ENCODE results near the gene SBNO1. TPM values are rescaled to one million over a fixed set of nuclear protein-coding genes. Genes with fewer than 3 reads are reported as not detected.

SBNO1 gene
- total and polyA plus RNA-seq, 3 donors from 2014 or later: 91.4 to 114 (median 91.4) TPM

DNA sequence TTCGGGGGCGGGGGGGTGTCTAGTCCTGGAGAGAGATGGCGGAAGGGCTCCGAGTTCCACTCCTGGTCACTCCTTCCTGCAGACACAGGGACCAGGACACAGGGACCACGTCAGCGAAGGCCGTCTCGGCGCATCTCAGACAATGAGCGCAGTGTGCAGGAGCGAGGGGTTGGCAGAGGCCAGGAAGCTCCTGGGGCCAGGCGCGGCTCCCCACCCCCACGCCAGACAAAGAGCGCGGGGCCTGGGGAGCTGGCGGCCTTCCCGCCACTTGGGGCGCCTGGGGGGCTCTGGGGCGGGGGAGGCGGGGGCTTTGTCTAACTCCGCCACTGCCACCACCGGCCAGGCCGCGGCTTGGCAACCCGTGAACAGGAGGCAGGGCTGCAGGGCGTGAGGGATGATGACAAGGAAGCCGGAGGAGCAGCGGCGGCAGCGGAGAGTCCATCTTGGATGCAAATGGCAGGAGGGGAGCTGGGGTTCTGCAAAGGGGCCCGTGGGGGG lies 95.2 kb downstream of the SBNO1 start:
- H3K4me1 ChIP-seq: peaks cover 29% of the 10 kb centered on the region
- WGBS, 2 donors: 1 to 3% methylated on average over 13 to 31 of the region's 32 CpGs

DNA sequence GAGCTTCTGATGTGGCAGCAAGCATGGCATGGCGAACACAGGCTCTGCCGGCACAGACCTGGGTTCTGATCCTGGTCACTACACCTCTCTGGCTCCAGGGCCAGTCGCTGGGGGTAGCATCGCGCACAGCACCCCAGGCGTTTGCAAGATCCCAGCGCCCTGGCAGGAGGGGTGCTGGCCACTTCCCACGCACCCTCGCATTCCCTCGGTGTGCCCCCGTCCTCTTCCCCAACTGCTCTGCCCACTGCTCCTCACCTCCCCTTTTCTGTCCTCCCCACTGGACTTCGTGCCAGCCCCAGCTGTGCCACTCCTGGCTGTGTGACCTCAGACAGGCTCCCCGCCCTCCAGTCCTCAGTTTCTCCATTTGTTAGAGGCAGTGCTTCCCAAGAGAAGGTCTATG lies 95.8 kb downstream of the SBNO1 start:
- peaks cover 29% of the 10 kb centered on the region for H3K4me1 ChIP-seq
- TF ChIP-seq, protein P1, sequence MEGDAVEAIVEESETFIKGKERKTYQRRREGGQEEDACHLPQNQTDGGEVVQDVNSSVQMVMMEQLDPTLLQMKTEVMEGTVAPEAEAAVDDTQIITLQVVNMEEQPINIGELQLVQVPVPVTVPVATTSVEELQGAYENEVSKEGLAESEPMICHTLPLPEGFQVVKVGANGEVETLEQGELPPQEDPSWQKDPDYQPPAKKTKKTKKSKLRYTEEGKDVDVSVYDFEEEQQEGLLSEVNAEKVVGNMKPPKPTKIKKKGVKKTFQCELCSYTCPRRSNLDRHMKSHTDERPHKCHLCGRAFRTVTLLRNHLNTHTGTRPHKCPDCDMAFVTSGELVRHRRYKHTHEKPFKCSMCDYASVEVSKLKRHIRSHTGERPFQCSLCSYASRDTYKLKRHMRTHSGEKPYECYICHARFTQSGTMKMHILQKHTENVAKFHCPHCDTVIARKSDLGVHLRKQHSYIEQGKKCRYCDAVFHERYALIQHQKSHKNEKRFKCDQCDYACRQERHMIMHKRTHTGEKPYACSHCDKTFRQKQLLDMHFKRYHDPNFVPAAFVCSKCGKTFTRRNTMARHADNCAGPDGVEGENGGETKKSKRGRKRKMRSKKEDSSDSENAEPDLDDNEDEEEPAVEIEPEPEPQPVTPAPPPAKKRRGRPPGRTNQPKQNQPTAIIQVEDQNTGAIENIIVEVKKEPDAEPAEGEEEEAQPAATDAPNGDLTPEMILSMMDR (IDR thresholded peaks at IDR 0.05): no peak
- no peak for TF ChIP-seq POLR2A (IDR thresholded peaks at IDR 0.05)
- 47 to 59% methylated on average over 12 to 13 of the region's 13 CpGs for WGBS, 2 donors
- DNase-seq: no peak
- no peaks in the 10 kb centered on the region for H3K9me3 ChIP-seq
- H3K27ac ChIP-seq: peak overlapping the region; percentile 86
- no peaks in the 10 kb centered on the region for H3K27me3 ChIP-seq
- no peaks in the 10 kb centered on the region for H3K36me3 ChIP-seq (ENCODE audit: low read depth, missing control alignments)
- intact Hi-C loops (cut with DNase I; ENCODE audit: low total_unique reads): no loop called here
- H3K4me3 ChIP-seq: peak overlapping the region in 1 of 2 donors; percentile 83

More for the DNA sequence above, 95.2 kb downstream of the SBNO1 start:
- intact Hi-C loops (cut with DNase I; ENCODE audit: low total_unique reads): no loop called here
- no peaks in the 10 kb centered on the region for H3K27me3 ChIP-seq
- H3K4me3 ChIP-seq: peak overlapping the region; percentile 77 to 83
- H3K36me3 ChIP-seq (ENCODE audit: low read depth, missing control alignments): no peaks in the 10 kb centered on the region
- DNase-seq: peak; percentile 93
- H3K9me3 ChIP-seq: no peaks in the 10 kb centered on the region
- peak overlapping the region; percentile 86 for H3K27ac ChIP-seq
- TF ChIP-seq, protein P1 (IDR thresholded peaks at IDR 0.05): peak in 1 of 3 experiments; percentile 14
- no peak for TF ChIP-seq POLR2A (IDR thresholded peaks at IDR 0.05)

DNA sequence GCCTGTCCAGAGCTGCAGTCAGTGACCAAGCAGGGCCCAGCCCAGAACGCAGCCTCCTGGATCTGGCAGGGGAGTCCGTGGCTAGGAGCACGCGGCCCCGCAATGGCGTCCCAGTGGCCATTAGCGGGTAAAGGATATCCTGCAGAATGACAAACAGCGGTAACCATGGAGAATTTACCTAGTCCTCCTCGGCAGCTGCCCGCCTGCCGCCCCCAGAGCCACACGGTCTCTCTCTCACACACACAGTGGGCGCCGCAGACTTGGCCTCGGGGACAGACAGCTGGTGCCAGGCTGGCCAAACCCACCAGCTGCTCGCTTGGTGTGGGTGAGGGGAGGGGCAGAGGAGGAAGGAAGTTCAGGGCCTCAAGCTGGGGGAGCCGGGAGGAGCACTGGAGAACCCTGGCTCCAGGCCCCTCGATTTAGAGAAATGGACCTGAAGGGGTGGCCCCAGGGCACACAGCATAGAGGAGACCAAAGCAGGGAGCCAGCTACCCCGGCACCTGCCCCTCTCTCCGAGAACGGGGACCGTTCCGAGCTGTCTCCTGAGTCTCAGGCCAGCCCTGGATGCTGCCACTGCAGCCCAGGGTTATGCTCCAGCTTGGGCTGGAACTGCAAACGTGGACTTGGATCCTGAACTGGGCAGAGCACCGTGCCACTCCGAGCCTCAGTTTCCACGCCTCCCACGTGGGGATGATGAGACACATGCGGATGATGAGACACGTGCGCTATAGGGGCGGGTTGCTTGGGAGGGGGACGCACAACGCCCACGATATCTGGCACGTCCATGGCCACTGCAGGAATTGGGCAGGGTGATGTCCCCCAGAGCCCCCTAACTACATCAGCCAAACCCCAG lies 96.4 kb downstream of the SBNO1 start:
- no peaks in the 10 kb centered on the region for H3K36me3 ChIP-seq (ENCODE audit: low read depth, missing control alignments)
- intact Hi-C loops (cut with DNase I; ENCODE audit: low total_unique reads): no loop called here
- H3K27ac ChIP-seq: peak overlapping the region; percentile 72 to 86
- no peaks in the 10 kb centered on the region for H3K27me3 ChIP-seq
- no peaks in the 10 kb centered on the region for H3K9me3 ChIP-seq
- no peak for DNase-seq
- TF ChIP-seq POLR2A (IDR thresholded peaks at IDR 0.05): no peak
- TF ChIP-seq, protein P1 (IDR thresholded peaks at IDR 0.05): no peak
- H3K4me1 ChIP-seq: peaks cover 29% of the 10 kb centered on the region
- H3K4me3 ChIP-seq: no peak overlapping the region
- WGBS, 2 donors: 45 to 56% methylated on average over 12 to 36 of the region's 36 CpGs

DNA sequence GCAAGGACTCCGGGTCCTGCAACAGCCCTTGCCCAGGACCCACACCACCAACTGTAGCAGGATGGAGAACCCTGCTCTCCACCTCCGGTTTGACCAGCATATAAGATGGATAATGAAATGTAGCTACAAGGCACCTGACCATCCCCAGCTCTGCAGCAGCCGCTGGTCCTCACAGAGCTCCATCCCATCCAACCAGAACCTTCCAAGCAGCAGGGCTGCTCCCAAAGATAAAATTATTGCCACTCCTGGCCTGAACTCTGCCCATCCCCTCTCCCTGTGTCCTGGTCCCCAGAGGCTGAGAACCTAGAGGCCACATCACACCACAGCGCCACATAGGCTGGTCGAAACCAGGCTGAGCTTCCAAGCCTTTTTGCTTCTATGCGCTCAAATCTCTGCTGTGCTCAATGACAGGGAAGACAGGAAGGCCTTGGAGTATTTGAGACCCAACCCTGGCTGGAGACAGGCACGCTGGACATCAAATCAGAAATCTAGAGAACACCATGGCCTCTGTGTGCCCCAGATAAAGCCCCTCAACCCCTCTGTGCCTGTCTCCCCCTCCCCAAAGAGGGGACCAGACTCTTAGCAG lies 97.2 kb downstream of the SBNO1 start:
- Histone ChIP-seq H3K4me3 (no peak overlapping the region), H3K36me3 (ENCODE audit: low read depth, missing control alignments) (no peaks in the 10 kb centered on the region), H3K4me1 (peaks cover 29% of the 10 kb centered on the region), H3K9me3 (no peaks in the 10 kb centered on the region), H3K27ac (peak overlapping the region in 1 of 2 donors; percentile 72), H3K27me3 (no peaks in the 10 kb centered on the region)
- intact Hi-C loops (cut with DNase I; ENCODE audit: low total_unique reads): no loop called here
- no peak for DNase-seq
- WGBS, 2 donors: 86 to 87% methylated on average over 7 of the region's 7 CpGs
- TF ChIP-seq, protein P1 (IDR thresholded peaks at IDR 0.05): no peak
- TF ChIP-seq POLR2A (IDR thresholded peaks at IDR 0.05): no peak
